ENCODE data around the gene SLC37A3.

Gene SLC37A3

DNA sequence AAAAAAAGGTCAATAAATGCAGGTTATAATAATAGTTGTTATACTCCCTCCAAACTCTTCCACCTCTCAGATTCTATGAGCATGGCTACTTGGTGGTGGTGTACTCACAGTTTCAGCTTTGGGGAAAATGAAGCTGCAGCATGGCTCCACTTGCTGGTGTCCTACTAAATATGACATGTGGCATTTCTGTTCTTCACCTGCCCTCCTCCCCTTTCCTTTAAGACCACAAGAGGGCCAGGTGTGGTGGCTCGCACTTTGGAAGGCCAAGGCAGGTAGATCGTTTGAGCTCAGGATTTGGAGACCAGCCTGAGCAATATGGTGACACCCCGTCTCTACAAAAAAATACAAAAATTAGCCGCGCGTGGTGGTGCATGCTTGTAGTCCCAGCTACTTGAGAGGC, 101.1 kb downstream of the SLC37A3 start:
- no peak for ATAC-seq
- TF ChIP-seq ESRRG (CRISPR knock-in tag; IDR thresholded peaks at IDR 0.05) = no peak
- no peak for TF ChIP-seq OSR1 (CRISPR knock-in tag; IDR thresholded peaks at IDR 0.05)
- TF ChIP-seq ZC3H10 (CRISPR knock-in tag; IDR thresholded peaks at IDR 0.05) = no peak
- no peak for TF ChIP-seq TCF4 (CRISPR knock-in tag; IDR thresholded peaks at IDR 0.05; ENCODE audit: borderline replicate concordance)
- no peak for TF ChIP-seq ZFP30 (CRISPR knock-in tag; IDR thresholded peaks at IDR 0.05)
- no peak for TF ChIP-seq ZNF565 (CRISPR knock-in tag; conservative IDR thresholded peaks at IDR 0.05; ENCODE audit: low read depth)
- TF ChIP-seq, protein P1, sequence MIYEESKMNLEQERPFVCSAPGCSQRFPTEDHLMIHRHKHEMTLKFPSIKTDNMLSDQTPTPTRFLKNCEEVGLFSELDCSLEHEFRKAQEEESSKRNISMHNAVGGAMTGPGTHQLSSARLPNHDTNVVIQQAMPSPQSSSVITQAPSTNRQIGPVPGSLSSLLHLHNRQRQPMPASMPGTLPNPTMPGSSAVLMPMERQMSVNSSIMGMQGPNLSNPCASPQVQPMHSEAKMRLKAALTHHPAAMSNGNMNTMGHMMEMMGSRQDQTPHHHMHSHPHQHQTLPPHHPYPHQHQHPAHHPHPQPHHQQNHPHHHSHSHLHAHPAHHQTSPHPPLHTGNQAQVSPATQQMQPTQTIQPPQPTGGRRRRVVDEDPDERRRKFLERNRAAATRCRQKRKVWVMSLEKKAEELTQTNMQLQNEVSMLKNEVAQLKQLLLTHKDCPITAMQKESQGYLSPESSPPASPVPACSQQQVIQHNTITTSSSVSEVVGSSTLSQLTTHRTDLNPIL (CRISPR knock-in tag; IDR thresholded peaks at IDR 0.05; ENCODE audit: low read depth) = no peak
- TF ChIP-seq, protein P2, sequence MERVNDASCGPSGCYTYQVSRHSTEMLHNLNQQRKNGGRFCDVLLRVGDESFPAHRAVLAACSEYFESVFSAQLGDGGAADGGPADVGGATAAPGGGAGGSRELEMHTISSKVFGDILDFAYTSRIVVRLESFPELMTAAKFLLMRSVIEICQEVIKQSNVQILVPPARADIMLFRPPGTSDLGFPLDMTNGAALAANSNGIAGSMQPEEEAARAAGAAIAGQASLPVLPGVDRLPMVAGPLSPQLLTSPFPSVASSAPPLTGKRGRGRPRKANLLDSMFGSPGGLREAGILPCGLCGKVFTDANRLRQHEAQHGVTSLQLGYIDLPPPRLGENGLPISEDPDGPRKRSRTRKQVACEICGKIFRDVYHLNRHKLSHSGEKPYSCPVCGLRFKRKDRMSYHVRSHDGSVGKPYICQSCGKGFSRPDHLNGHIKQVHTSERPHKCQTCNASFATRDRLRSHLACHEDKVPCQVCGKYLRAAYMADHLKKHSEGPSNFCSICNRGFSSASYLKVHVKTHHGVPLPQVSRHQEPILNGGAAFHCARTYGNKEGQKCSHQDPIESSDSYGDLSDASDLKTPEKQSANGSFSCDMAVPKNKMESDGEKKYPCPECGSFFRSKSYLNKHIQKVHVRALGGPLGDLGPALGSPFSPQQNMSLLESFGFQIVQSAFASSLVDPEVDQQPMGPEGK (CRISPR knock-in tag; IDR thresholded peaks at IDR 0.05; ENCODE audit: borderline replicate concordance) = no peak
- TF ChIP-seq, protein P3, sequence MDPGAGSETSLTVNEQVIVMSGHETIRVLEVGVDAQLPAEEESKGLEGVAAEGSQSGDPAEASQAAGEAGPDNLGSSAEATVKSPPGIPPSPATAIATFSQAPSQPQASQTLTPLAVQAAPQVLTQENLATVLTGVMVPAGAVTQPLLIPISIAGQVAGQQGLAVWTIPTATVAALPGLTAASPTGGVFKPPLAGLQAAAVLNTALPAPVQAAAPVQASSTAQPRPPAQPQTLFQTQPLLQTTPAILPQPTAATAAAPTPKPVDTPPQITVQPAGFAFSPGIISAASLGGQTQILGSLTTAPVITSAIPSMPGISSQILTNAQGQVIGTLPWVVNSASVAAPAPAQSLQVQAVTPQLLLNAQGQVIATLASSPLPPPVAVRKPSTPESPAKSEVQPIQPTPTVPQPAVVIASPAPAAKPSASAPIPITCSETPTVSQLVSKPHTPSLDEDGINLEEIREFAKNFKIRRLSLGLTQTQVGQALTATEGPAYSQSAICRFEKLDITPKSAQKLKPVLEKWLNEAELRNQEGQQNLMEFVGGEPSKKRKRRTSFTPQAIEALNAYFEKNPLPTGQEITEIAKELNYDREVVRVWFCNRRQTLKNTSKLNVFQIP (CRISPR knock-in tag; IDR thresholded peaks at IDR 0.05; ENCODE audit: borderline replicate concordance, low read depth) = no peak
- TF ChIP-seq ISL1 (CRISPR knock-in tag; IDR thresholded peaks at IDR 0.05) = no peak
- TF ChIP-seq GLIS3 (CRISPR knock-in tag; IDR thresholded peaks at IDR 0.05) = no peak
- TF ChIP-seq ZNF70 (CRISPR knock-in tag; IDR thresholded peaks at IDR 0.05) = no peak
- no peak for TF ChIP-seq ZFP3 (CRISPR knock-in tag; IDR thresholded peaks at IDR 0.05)
- TF ChIP-seq TOX (CRISPR knock-in tag; IDR thresholded peaks at IDR 0.05; ENCODE audit: borderline replicate concordance) = no peak
- TF ChIP-seq RARB (CRISPR knock-in tag; IDR thresholded peaks at IDR 0.05) = no peak

DNA sequence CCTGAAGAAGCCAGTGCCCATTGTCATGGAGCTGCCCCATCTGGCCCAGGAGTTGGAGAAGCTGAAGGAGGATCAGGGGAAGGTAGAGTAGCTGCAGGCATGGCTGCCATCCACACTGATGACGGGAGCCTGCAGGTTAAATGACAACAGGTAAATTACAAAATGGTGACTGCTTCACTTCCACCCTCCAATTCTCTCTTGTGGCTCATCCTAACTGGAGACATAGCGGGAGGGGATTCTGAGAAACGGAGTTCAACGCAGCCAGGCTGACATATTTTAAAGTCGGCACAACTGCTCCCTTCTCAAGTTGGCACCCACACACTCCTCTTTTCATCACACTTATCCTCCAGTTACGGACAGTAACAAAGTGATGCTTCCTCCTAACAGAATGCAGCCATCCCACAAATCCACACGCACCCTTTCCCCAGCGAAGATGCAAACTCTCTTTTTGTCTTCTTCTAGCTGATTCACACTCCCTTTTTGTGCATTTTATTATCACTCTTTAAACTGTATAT, 103.0 kb downstream of the SLC37A3 start:
- no peak for ATAC-seq
- TF ChIP-seq, protein P4, sequence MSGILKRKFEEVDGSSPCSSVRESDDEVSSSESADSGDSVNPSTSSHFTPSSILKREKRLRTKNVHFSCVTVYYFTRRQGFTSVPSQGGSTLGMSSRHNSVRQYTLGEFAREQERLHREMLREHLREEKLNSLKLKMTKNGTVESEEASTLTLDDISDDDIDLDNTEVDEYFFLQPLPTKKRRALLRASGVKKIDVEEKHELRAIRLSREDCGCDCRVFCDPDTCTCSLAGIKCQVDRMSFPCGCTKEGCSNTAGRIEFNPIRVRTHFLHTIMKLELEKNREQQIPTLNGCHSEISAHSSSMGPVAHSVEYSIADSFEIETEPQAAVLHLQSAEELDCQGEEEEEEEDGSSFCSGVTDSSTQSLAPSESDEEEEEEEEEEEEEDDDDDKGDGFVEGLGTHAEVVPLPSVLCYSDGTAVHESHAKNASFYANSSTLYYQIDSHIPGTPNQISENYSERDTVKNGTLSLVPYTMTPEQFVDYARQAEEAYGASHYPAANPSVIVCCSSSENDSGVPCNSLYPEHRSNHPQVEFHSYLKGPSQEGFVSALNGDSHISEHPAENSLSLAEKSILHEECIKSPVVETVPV (CRISPR knock-in tag; IDR thresholded peaks at IDR 0.05) = no peak
- TF ChIP-seq OSR1 (CRISPR knock-in tag; IDR thresholded peaks at IDR 0.05) = no peak
- no peak for TF ChIP-seq ISL1 (CRISPR knock-in tag; IDR thresholded peaks at IDR 0.05)
- TF ChIP-seq, protein P1 (CRISPR knock-in tag; IDR thresholded peaks at IDR 0.05; ENCODE audit: low read depth) = no peak
- TF ChIP-seq SNAI2 (CRISPR knock-in tag; IDR thresholded peaks at IDR 0.05) = no peak
- TF ChIP-seq ZFP3 (CRISPR knock-in tag; IDR thresholded peaks at IDR 0.05) = no peak
- TF ChIP-seq ARNTL (CRISPR knock-in tag; IDR thresholded peaks at IDR 0.05; ENCODE audit: borderline replicate concordance, low read depth) = no peak
- no peak for TF ChIP-seq PPARA (CRISPR knock-in tag; IDR thresholded peaks at IDR 0.05; ENCODE audit: borderline replicate concordance)
- TF ChIP-seq, protein P2 (CRISPR knock-in tag; IDR thresholded peaks at IDR 0.05; ENCODE audit: borderline replicate concordance) = no peak
- TF ChIP-seq RARB (CRISPR knock-in tag; IDR thresholded peaks at IDR 0.05) = no peak
- no peak for TF ChIP-seq GLIS3 (CRISPR knock-in tag; IDR thresholded peaks at IDR 0.05)
- no peak for TF ChIP-seq ZNF70 (CRISPR knock-in tag; IDR thresholded peaks at IDR 0.05)
- no peak for TF ChIP-seq ZNF565 (CRISPR knock-in tag; conservative IDR thresholded peaks at IDR 0.05; ENCODE audit: low read depth)
- TF ChIP-seq, protein P5, sequence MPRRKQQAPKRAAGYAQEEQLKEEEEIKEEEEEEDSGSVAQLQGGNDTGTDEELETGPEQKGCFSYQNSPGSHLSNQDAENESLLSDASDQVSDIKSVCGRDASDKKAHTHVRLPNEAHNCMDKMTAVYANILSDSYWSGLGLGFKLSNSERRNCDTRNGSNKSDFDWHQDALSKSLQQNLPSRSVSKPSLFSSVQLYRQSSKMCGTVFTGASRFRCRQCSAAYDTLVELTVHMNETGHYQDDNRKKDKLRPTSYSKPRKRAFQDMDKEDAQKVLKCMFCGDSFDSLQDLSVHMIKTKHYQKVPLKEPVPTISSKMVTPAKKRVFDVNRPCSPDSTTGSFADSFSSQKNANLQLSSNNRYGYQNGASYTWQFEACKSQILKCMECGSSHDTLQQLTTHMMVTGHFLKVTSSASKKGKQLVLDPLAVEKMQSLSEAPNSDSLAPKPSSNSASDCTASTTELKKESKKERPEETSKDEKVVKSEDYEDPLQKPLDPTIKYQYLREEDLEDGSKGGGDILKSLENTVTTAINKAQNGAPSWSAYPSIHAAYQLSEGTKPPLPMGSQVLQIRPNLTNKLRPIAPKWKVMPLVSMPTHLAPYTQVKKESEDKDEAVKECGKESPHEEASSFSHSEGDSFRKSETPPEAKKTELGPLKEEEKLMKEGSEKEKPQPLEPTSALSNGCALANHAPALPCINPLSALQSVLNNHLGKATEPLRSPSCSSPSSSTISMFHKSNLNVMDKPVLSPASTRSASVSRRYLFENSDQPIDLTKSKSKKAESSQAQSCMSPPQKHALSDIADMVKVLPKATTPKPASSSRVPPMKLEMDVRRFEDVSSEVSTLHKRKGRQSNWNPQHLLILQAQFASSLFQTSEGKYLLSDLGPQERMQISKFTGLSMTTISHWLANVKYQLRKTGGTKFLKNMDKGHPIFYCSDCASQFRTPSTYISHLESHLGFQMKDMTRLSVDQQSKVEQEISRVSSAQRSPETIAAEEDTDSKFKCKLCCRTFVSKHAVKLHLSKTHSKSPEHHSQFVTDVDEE (CRISPR knock-in tag; IDR thresholded peaks at IDR 0.05) = no peak
- TF ChIP-seq TOX (CRISPR knock-in tag; IDR thresholded peaks at IDR 0.05; ENCODE audit: borderline replicate concordance) = no peak
- TF ChIP-seq CSDC2 (CRISPR knock-in tag; IDR thresholded peaks at IDR 0.05) = no peak
- no peak for TF ChIP-seq ZNF8 (CRISPR knock-in tag; IDR thresholded peaks at IDR 0.05)
- TF ChIP-seq ESRRG (CRISPR knock-in tag; IDR thresholded peaks at IDR 0.05) = no peak
- TF ChIP-seq ZC3H10 (CRISPR knock-in tag; IDR thresholded peaks at IDR 0.05) = no peak

Measured in SK-N-SH treated with all-trans-retinoic acid at 6 μM for 48 hours (cell line).